IMR-90 (cell line): ENCODE results near the gene SLC9A9.

Source experiments
- CEBPB ChIP-seq: IDR thresholded peaks from 2 replicates; pipeline ENCODE4 v1.6.1; 2012; ENCODE audit warnings: low read depth, low read length, improper control_type of control experiment
- TF ChIP-seq, protein P1 (sequence below): conservative IDR thresholded peaks from 2 replicates; pipeline ENCODE4 v1.5.1; 2012; ENCODE audit warnings: mild to moderate bottlenecking, low read depth, low read length, improper control_type of control experiment

- no peak for TF ChIP-seq CEBPB
- TF ChIP-seq, protein P1, sequence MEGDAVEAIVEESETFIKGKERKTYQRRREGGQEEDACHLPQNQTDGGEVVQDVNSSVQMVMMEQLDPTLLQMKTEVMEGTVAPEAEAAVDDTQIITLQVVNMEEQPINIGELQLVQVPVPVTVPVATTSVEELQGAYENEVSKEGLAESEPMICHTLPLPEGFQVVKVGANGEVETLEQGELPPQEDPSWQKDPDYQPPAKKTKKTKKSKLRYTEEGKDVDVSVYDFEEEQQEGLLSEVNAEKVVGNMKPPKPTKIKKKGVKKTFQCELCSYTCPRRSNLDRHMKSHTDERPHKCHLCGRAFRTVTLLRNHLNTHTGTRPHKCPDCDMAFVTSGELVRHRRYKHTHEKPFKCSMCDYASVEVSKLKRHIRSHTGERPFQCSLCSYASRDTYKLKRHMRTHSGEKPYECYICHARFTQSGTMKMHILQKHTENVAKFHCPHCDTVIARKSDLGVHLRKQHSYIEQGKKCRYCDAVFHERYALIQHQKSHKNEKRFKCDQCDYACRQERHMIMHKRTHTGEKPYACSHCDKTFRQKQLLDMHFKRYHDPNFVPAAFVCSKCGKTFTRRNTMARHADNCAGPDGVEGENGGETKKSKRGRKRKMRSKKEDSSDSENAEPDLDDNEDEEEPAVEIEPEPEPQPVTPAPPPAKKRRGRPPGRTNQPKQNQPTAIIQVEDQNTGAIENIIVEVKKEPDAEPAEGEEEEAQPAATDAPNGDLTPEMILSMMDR: no peak
These were observed 564.7 kb downstream of the SLC9A9 start for GRCh38 chr3:143283432-143284128.
